ENCODE data around the gene PXDN.

DNA sequence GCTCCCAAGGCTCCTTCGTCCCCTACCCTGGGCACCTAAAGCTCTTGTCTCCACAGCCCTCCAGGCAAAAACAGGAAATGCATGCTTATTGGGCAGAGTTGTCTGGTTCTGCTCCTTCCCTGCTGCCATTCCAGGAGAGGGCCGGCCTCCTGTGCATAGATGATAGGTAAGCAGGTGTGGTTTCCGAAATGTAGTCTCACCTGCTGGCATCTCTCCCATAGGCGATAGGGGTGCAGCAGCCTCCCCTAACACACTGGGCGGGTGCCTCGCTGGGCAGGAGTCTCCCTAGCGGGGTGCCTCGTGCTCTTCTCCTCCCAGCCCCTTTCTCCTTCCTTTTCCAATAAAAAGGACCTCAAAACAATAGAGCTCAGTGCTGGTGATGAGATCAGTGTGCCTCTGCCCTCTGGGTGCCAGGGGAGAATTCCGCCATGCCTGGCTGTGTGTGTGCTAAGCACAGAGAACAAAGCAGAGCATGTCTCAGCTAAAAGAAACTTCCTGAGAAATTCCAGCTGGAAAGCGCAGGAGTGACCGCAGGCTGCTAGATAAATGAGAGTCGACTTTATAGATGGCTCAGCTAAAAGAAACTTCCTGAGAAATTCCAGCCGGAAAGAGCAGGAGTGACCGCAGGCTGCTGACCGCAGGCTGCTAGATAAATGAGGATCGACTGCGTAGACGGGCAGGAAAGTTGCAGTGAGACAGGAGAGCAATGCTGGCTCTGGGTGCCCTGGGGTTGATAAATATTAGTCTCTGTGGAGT, 11.3 kb upstream of the PXDN start:
- TF ChIP-seq POLR2A (IDR thresholded peaks at IDR 0.05) = no peak
- TF ChIP-seq, protein P1, sequence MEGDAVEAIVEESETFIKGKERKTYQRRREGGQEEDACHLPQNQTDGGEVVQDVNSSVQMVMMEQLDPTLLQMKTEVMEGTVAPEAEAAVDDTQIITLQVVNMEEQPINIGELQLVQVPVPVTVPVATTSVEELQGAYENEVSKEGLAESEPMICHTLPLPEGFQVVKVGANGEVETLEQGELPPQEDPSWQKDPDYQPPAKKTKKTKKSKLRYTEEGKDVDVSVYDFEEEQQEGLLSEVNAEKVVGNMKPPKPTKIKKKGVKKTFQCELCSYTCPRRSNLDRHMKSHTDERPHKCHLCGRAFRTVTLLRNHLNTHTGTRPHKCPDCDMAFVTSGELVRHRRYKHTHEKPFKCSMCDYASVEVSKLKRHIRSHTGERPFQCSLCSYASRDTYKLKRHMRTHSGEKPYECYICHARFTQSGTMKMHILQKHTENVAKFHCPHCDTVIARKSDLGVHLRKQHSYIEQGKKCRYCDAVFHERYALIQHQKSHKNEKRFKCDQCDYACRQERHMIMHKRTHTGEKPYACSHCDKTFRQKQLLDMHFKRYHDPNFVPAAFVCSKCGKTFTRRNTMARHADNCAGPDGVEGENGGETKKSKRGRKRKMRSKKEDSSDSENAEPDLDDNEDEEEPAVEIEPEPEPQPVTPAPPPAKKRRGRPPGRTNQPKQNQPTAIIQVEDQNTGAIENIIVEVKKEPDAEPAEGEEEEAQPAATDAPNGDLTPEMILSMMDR (IDR thresholded peaks at IDR 0.05) = no peak

Data from heart left ventricle (tissue), 13 donors.